NCI-H128 (cell line): ENCODE results near the gene PLXNC1.
A peak's percentile ranks its signal among the peaks of the same experiment; 100 is the strongest.
"Not testable (repeated sequence)": the region's sequence is repeated elsewhere in the genome, so short reads cannot be mapped to it uniquely, and the experiment has no call there.

Experiments
- DNase-seq: peaks from one replicate; lab custom pipeline; 2025; ENCODE audit not compliant: unreplicated experiment; lab: John Stamatoyannopoulos, UW

The PLXNC1 gene

GRCh38 chr12:94286583-94287244 is 138.3 kb downstream of the PLXNC1 start:
- DNase-seq, result no peak

DNA sequence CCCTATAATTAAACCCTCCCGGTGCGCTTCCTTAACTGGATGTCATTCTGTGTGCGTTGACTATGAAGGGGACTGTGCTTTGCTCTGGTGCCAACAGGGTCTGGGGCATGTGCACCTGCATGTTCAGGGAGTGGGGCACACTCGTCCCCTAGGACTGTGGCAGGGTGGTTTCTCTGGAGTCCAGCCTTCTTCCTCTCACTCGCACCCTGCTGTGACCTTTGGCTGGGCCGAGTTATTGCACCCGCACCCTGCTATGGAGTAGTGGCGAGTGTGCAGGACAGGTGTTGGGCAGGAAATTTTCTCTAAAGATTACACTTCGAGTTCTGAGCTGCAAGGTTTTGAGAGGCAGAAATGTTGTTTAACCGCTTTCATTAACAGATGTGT is 138.9 kb downstream of the PLXNC1 start:
- no peak for DNase-seq

GRCh38 chr12:94289461-94290312 is 141.3 kb downstream of the PLXNC1 start:
- no peak for DNase-seq

DNA sequence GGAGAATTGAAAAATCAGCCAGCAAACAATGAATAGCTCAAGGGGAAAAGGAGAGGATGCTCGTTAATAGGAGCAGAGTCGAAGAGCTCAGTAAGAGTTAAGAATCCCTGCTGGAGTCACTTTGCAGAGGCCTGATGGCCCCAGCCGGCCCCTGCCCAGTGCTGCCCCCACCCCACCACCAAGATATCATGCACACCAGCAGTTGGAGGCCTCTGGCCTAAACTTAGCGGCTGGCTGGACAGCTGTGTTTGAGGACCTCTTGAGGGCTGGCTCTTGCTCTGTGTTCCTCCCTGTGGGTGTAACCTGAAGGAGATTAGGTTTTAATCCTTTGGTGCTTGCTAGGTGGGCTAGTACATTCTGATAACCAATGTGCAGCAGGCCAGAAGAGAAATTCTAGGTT is 142.0 kb downstream of the PLXNC1 start:
- DNase-seq, result no peak

GRCh38 chr12:94297096-94297699 is 148.8 kb downstream of the PLXNC1 start:
- no peak for DNase-seq

- DNase-seq, result no peak
These were observed 149.6 kb downstream of the PLXNC1 start for GRCh38 chr12:94297876-94298505.

GRCh38 chr12:94299846-94300245 is 151.5 kb downstream of the PLXNC1 start:
- DNase-seq, result no peak

DNA sequence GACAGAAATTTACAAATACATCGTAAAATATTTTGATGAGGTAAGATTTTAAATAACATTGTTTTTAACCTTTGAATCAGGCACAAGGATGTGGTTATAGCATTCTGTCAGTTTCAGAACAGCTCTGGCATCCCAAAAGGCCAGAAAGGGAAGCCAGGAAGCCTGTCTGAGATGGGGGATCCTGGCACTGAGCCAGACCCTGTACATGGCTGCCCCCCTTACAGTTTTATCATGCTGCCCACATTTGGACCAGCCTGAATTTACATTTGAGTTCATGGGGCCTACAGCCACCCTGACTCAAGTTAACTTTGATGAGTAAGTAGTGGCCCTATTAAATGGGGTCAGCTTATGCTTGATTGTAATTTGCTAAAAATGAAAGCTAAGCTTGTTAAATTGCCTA is 155.6 kb downstream of the PLXNC1 start:
- no peak for DNase-seq

- no peak for DNase-seq
These were observed 156.2 kb downstream of the PLXNC1 start for GRCh38 chr12:94304566-94305061.

DNA sequence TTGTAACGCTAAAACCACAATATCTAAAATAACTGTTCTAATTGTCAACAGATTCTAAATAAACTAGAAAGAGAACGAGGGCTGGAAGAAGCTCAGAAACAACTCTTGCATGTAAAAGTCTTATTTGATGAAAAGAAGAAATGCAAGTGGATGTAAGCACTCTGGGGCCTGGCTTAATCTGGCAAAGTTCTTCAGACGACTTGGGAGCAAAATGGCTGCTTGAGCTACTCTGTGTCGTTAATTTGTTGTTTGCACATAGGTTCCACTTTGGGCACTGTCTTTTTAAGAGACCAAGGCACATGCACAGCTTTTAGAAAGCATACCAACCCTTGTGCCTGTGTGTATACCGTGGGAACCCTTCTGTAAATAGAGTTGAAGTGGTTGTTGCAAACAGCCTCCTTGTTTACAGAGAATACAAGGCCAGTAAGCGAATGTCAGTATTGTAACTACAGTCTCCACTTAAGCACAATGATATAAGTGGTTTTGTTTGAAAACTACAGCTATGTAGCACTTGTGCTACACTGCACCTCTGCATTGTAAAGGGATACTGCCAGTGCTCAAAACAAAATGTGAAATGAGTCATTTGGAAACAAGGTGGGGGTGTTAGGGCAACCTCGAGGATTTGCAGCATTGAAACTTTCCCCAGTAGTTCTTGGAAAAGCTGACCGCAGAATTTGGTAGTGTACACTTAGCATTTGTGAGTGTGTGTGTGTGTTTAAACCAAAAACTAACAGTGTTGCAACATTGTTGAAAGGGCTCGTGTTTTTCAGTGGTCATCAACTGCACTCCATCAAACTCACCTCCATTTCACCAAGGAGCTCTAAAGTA is 157.0 kb downstream of the PLXNC1 start:
- peak; percentile 53 for DNase-seq

DNA sequence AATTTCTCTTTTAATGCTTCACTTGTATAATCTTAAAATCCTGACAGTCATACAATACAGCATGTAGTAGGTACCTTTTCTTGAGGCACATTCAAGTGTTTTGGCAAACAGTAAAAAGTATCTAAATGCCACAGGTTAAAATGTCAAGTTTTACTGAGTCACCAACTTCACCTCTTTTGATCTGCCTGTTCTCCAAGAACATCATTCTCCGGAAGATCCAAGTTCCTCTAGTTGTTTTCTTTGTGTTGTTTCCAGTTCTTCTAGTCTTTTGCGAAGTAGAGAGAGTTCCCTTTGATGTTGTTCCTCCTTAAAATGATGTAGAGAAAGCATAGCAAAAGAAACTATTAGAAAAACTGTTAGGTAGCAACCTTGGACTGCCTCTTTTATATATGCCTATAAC is 160.2 kb downstream of the PLXNC1 start:
- no peak for DNase-seq

DNA sequence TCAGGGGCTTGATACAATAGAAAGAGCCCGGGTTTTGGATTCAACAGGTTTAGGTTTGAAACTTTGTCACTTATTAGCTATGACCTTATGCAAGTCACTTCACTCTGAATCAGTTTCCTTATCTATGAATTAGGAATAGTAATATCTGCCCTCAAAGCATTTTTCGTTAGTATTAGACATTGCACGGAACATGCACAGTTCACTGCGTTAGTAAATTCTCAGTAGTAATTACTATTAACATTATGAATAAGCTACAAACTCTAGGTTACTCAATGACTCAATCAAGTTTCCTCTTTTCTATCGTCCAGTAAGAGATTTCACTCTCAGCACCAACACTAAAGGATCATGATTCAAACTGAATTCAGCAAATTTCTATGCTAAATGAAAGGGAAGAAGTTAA is 161.0 kb downstream of the PLXNC1 start:
- no peak for DNase-seq

DNA sequence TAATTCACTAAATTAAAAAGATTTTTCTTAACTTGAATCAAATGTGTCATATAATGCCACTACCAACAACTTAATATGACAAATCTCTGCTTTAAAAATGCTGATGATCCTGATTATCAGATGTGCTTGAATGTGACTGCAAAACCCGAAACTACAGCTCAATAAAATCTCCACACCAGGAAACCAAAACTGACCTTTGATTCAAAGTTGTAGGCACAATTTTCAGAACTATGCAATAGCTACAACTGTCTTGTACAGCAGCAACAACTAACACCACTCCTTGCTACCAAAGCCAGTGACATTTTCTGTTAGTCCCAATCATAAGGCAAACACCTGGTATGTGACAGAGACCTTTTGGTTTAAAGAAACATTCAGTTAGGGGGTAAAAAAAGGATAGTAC is 164.0 kb downstream of the PLXNC1 start:
- no peak for DNase-seq

GRCh38 chr12:94316600-94316999 is 168.2 kb downstream of the PLXNC1 start:
- DNase-seq, result not testable (repeated sequence)

GRCh38 chr12:94318181-94318580 is 169.8 kb downstream of the PLXNC1 start:
- no peak for DNase-seq

DNA sequence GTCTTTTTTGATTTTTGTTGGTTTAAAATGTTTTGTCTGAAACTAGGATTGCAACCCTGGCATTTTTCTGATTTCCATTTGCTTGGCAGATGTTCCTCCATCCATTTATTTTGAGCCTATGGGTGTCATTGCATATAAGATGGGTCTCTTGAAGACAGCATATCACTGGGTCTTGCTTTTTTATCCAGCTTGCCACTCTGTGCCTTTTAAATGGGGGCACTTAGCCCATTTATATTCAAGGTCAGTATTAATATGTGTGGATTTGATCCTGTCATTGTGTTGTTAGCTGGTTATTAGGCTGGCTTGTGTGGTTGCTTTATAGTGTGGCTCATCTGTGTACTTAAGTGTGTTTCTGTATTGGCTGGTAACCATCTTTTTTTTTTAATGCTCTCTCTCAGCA is 171.7 kb downstream of the PLXNC1 start:
- no peak for DNase-seq

- no peak for DNase-seq
These were observed 174.0 kb downstream of the PLXNC1 start for GRCh38 chr12:94322346-94322745.

DNA sequence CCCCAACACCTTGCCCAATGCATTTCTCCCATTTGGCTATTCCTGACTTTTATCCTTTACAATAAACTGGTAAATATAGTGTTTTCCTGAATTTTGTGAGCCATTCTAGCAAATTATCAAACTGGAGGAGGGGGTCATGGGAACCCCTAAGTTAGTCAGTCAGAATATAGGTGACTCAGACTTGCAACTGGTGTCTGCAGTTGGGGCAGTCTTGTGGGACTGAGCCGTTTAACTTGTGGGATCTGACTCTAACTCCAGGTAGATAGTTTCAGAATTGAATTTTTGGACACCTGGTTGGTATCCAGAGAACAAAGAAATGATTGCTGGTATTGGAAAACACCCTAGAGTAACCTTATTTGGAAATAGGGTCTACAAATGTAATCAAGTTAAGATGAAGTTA is 177.9 kb downstream of the PLXNC1 start:
- no peak for DNase-seq

DNA sequence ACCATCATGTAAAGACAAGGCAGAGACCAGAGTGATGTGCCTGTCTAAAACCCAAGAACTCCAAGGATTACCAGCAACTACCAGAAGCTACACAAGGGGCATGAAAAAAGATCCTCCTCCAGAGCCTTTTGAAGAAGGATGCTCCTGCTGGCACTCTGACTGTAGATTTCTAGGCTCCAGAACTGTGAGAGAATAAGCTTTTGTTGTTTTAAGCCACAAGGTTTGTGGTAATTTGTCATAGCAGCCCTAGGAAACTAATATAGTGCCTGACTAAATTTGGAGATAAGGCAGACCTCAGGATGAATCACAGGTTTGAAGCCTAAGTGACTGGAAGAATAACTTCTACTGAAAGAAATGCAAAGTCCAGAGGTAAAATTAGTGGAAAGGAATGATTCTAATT is 178.3 kb downstream of the PLXNC1 start:
- DNase-seq, result no peak

DNA sequence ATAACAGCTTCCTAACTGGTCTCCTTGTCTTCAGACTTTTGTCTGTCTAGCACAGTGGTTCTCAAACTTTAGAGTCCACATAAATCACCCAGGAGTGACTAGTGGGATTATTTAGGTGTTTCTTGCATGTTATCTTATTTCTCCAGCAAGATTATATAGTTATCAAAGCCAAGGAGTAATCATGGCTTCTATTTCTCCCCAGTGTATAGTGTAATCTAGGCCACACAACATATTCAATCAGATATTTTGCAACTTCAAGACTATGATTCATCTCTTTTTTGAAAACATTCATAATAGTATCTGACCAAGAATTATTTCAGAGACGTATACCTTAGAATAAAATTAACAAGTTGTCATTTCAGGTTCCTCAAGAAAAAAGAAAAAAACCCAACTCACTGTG is 179.4 kb downstream of the PLXNC1 start:
- no peak for DNase-seq

DNA sequence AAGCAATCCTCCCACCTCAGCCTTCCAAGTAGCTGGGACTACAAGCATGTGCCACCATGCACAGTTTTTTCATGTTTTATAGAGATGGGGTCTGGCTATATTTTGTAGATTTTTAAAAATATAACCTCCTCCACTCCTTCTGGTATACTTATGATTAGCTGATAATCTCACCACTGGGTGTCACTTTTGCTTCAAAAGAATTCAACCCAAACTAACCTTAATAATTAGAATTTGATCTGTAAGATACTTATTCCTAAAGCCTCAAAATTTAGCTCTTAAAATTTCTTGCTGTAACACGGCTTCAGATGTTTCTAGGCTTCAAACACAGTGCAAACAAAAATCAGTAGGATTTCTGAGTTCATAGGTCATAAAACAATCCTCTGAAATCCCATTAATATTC is 181.0 kb downstream of the PLXNC1 start:
- DNase-seq, result no peak
